ENCODE data around the gene DLG5.

Gene DLG5

DNA sequence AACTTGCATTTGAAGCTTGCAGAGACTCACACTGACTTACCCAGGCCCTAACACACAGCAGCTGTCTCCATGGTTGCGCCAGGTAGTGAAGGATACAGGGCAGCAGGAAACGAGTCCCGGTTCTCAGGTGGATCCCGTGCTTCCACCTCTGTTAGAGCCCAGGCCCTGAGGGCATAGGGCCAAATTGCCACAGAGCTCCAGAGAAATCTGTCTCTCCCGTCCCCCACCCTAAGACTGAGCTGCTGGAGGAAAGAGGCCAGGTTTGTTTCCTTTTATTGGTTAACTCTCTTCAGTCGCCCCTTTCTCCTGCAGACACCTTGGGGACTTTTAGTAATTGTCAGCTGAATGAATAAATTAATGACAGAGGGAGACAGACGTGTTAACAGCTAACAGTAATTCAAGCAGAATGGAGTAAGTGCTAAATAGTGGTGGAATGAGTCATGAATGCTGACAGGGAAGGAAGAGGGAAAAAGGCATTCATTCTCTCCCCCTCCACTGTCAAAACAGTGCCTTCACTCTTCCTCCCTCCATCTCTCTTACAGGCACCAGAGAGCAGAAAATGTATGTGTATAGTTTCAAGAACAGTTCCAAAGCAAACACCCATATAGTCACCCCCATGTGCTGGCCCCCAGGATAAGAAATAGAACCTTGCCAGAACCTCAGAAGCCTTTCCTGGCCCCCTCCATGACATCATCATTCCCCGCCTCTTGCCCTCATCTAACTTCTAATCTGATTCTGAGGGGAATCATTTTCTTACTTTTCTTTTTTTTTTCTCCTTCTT lies 16.8 kb upstream of the DLG5 start:
- DNase-seq, result no peak

DNA sequence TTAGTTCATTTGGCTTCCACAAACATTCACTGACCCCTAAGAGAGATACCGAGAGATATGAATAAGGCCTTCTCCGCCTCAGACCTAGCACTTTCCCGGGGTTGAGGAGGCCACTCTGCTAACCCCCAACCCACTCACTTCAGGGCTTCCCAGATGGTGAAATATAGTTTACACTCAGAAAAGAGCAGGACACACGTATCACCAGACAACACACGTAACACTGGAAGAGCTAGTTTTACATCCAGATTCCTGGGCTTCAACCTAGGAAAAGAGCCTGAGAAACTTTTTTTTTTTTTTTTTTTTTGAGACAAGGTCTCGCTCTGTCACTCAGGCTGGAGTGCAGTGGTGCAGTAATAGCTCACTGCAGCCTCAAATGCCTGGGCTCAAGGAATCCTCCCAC lies 15.2 kb upstream of the DLG5 start:
- no peak for DNase-seq

DNA sequence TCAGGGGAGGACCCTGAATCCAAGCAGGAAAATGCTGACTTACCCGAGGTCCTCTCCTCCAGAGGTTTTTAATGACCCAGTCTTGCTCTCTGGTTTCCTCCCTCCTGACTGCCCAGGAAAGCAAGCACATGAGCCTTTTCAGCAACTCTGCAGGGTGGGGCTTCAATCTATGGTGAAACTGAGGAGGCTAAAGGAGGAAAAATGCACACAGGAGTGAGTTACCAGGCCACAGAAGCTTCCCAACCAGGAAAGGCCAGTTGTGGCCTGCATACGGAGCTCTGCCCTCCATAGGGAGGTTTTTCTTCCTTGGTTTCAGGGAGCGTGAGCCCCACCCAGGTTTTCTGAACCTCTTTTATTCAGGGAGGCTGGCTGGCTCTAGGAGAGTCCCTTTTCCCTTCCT lies 14.1 kb upstream of the DLG5 start:
- no peak for DNase-seq

DNA sequence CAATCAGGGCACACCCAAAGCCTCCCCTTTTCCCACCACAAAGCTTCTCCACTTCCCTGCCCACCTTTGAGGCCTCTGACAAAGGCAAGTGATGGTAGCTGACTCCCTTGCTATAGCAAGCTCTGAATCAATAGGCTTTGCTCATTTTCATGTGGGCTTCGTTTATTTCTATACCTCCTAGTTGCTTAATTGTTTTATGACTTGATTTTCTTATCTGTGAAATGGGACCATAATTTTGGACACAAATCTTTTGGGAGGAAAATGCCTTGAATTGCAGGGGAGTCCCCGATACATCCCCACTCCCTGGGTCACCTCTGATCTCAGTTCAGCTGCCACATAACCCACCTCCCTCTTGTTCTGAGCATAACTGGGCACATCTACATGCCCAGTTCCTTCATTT lies 13.7 kb upstream of the DLG5 start:
- DNase-seq, result no peak

DNA sequence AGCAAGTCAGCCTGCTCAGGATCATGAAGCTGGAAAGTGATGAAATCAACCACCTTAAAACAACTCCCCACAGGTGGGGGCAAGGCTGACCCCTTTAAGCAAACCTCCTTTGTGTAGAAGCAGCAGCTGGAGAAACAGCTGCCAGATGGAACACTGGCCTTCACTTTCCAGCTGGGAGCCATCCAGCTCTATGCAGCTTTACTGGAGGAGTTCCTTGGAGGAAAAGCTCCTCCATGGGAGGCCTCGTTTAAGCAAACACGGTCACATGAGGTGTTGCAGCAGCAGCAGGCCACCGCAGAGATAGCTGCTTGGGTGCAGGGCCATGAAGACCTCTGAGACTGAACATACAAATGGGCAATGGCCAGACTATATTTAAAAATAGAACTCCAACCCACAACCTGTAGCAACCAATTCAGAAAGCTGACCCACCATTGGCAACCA lies 13.0 kb upstream of the DLG5 start:
- no peak for DNase-seq

GRCh38 chr10:77936697-77937567 lies 10.4 kb upstream of the DLG5 start:
- DNase-seq, result no peak

DNA sequence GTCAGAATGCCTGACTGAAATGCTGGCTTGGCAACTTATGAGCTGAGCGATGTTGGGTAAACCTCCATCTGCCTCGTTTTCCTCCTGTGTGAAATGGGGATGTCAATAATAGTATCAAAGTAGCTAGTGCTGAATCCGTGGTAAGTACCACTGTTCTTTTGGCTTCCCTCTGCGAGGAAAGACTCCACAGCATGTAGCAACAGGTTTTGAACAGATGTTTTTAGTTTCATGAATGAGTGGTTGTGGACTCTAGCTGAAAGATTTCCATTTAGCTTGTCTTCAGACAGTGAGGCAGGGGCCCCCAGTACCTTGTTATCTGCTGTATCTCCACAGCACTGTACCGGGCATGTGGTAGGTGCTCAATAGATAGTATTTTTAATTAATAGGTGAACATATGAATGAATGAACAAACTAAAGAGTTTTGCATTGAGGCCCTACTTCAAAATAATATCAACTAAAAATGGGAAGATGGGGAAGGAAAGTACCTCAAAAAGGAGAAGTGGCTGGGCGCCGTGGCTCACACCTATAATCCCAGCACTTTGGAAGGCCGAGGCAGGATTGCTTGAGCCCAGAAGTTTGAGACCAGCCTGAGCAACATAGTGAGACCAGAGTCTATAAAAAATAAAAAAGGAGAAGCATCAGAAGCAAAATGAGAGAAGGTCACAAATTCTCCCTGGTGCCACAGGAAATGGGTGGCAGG lies 5.6 kb upstream of the DLG5 start:
- DNase-seq, result no peak

DNA sequence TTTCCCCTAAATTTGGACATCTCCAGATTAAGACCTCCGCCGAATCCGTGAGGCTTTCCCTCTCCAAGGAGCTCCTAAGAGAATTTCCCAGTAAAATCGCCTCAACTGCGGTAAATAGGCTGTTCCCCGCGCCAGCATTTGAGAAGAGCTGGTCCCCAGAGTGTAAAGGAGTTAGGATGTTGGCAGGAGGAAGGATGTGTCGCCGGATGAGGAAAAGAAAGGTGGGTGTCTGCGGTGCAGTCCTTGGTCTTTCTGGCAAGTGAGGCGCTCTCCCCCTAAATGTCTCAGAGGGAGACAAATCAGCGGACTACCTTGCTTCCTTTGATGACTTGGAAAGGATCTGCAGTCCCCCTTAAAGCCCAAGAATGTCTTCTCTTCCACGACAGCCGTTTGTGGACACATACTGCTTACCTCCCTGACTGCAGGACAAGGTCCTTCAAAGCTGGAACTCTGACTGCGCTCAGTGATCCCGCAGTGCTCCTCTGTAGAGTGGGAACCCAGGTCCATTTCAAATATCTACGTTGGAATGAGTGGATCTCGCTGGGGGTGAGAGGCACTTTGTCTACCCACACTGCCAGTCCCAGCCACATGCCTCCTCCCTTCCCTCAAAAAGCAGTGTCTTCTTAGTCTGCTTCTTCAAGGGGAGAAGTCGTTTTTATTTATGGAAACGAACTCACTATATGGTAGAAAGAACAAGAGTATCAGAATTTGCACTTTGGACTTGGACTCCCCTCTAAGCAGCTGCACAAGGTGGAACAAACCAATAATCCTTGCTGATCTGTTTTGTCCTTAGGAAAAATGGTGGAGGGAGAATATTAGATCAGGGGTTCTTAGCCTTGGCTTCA lies 1.1 kb upstream of the DLG5 start:
- no peak for DNase-seq

DNA sequence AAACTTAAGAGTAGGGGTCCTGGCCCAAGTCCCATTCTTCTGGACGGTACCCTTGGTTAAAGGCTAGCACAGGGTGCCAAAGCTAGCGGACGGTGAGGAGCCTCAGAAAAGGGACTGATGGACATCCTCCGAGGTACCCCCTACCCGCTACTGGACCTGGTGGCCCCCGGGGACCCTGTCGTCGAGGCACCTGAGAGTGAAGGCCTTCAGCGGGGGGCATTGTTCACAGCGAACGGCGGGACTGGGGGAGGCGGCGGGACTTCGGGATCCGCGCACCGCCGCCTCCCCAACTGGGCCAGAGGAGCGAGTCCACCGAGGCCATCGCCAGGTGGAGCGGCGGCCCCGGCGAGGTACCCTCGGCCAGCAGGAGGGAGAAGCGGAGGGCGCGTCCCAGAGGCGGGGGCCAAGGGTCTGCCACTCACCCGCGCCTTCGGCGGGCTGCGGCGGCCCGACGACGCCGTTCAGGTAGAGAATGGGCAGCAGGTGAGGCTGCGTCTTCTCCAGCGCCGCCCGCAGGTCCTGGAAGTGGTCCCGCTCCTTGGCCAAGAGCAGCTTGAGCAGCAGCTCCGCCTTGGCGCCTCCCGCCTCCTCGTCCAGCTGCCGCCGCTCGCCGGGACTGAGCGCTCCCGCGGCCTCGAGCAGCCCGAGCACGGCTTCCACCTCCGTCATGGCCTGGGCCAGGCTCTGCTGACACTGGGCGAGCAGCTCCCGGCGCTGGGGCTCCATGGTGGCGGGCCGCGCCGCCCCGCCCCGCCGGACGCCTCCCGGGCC lies 575 bp downstream of the DLG5 start:
- no peak for DNase-seq

DNA sequence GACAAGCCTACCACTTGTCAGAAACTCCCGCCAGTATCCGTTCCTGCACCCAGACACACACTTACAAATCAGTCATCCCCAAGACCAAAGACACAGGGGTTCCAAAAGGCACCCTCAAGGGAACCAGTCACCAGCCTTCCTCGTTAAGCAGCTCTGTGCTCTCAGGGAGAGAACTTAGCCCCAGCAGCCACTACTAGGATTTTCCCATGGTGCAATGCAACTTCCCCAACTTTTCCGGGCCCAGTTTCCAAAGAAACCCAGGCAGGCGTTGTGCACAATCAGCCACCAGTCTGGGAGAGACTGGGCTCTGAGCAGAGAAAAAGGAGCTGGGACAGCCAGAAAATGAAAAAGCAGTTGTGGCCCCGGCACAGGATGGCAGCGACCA lies 1.2 kb downstream of the DLG5 start:
- DNase-seq, result no peak

- DNase-seq, result no peak
These were observed 3.9 kb downstream of the DLG5 start for GRCh38 chr10:77922566-77923179.

- no peak for DNase-seq
These were observed 4.5 kb downstream of the DLG5 start for GRCh38 chr10:77922055-77922454.

GRCh38 chr10:77921395-77921794 lies 5.2 kb downstream of the DLG5 start:
- DNase-seq, result no peak

GRCh38 chr10:77920495-77920894 lies 6.1 kb downstream of the DLG5 start:
- DNase-seq, result no peak

DNA sequence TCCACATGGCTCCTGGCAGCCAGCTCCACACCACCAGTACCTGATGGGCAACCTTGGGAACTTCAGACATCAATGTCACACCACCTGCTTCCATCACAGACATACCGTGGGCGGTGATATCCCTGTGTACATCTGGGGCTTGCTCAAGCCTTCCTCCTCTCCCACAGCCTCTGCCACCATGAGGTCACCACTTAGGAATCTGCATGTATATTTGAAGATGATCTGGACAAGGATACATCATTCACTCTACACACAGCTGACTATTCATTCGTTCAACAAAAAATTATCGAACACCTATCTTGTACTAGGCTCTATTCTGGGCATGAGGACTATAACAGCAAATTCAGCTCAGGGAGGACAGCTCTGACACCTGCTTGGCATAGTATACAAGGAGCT lies 6.8 kb downstream of the DLG5 start:
- no peak for DNase-seq

GRCh38 chr10:77915319-77916105 lies 11.0 kb downstream of the DLG5 start:
- no peak for DNase-seq

DNA sequence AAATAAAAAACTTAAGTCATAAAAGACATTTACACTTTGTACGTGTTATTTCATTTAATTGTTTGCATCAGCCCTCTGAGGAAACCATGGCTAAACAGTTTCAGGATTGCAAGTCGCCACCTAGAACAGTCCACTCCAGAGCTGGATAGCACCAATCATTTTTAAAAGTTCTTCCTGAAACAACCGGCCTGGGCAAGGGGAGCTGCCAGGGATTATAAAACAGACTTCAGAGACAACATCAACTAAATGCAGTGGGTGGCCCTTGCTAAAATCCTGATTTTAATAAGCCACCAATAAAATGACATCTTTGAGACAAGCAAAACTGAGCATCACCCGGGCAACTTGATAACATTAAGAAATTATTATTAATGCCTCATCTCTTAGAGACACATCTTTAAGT lies 13.5 kb downstream of the DLG5 start:
- DNase-seq, result no peak

DNA sequence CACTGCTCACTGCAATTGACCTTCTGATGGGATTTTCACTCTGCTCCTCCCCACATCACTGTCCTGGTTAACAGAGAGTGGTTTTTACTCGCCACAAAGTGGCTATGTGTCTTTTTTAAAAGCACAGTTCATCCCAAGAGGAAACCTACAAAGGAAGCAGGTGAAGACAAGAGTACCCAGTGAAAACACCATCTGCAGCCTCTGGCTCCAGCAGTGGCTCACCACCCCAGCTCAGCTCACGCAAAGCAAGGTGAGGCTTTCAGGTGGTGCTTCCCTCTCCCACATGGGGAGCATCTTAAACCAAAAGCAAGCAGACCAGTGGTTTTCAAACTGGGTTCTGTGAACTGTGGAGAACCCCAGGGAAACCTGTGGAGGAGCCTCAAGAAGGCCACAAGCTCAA lies 14.0 kb downstream of the DLG5 start:
- DNase-seq, result no peak

- no peak for DNase-seq
These were observed 14.9 kb downstream of the DLG5 start for GRCh38 chr10:77911535-77912123.

- no peak for DNase-seq
These were observed 15.9 kb downstream of the DLG5 start for GRCh38 chr10:77910524-77911145.

Data from NCI-H1048 (cell line).